Central memory CD8-positive, alpha-beta T cell (primary cell): ENCODE data around the gene ARPC1B.
"Not testable (repeated sequence)": the region's sequence is repeated elsewhere in the genome, so short reads cannot be mapped to it uniquely, and the experiment has no call there.

Experiments used
- ATAC-seq: fragments of 150-1000 bp; cut with Tn5 transposase; replicated peaks from 2 replicates; pipeline ENCODE4 v1.10.0; 2022; ENCODE audit warnings: mild to moderate bottlenecking, moderate FRiP score, moderate number of reproducible peaks; ENCODE audit not compliant: poor library complexity, severe bottlenecking; ENCODE audit errors: extremely low read depth
- DNase-seq, 2 donors: peaks; one replicate each; pipeline ENCODE4 v3.0.0; 2021; ENCODE audit warnings: low spot score in 2 of 2
- H3K27ac Mint-ChIP-seq: one replicate; pipeline ENCODE4 v1.8.0; 2022; ENCODE audit warnings: low read depth, mild to moderate bottlenecking, moderate library complexity, mixed read lengths
- H3K27me3 Mint-ChIP-seq: one replicate; pipeline ENCODE4 v1.8.0; 2022; ENCODE audit warnings: mixed read lengths
- H3K36me3 Mint-ChIP-seq: one replicate; pipeline ENCODE4 v1.8.0; 2022; ENCODE audit warnings: mild to moderate bottlenecking, moderate library complexity, mixed read lengths; ENCODE audit not compliant: insufficient read depth
- H3K4me1 Mint-ChIP-seq: one replicate; pipeline ENCODE4 v1.8.0; 2022; ENCODE audit warnings: mixed read lengths
- H3K4me3 Mint-ChIP-seq: one replicate; pipeline ENCODE4 v1.8.0; 2022; ENCODE audit warnings: mild to moderate bottlenecking, moderate library complexity, mixed read lengths
- H3K9me3 Mint-ChIP-seq: one replicate; pipeline ENCODE4 v1.8.0; 2022; ENCODE audit warnings: mixed read lengths

The ARPC1B gene

GRCh38 chr7:99357701-99358490, 16.6 kb upstream of the ARPC1B start:
- H3K27ac Mint-ChIP-seq: peak overlapping the region; percentile 44

GRCh38 chr7:99358521-99358920, 16.0 kb upstream of the ARPC1B start:
- not testable (repeated sequence) for H3K27me3 Mint-ChIP-seq, H3K4me1 Mint-ChIP-seq, H3K27ac Mint-ChIP-seq, DNase-seq, ATAC-seq, H3K9me3 Mint-ChIP-seq, H3K4me3 Mint-ChIP-seq
- peaks cover 80% of the 10 kb centered on the region for H3K36me3 Mint-ChIP-seq

More at GRCh38 chr7:99357701-99358490, 16.6 kb upstream of the ARPC1B start:
- H3K36me3 Mint-ChIP-seq: peaks cover 77% of the 10 kb centered on the region
- H3K9me3 Mint-ChIP-seq: no peaks in the 10 kb centered on the region
- no peaks in the 10 kb centered on the region for H3K4me1 Mint-ChIP-seq
- no peaks in the 10 kb centered on the region for H3K27me3 Mint-ChIP-seq
- DNase-seq (no peak), ATAC-seq (no peak)
- no peak overlapping the region for H3K4me3 Mint-ChIP-seq

- DNase-seq: no peak
- no peak for ATAC-seq
- H3K9me3 Mint-ChIP-seq: no peaks in the 10 kb centered on the region
- peaks cover 83% of the 10 kb centered on the region for H3K36me3 Mint-ChIP-seq
- H3K27me3 Mint-ChIP-seq: no peaks in the 10 kb centered on the region
- no peak overlapping the region for H3K4me3 Mint-ChIP-seq
- no peaks in the 10 kb centered on the region for H3K4me1 Mint-ChIP-seq
- no peak overlapping the region for H3K27ac Mint-ChIP-seq
Measured at GRCh38 chr7:99359465-99360154, 14.9 kb upstream of the ARPC1B start.

GRCh38 chr7:99362801-99363200, 11.7 kb upstream of the ARPC1B start:
- H3K4me1 Mint-ChIP-seq: no peaks in the 10 kb centered on the region
- no peaks in the 10 kb centered on the region for H3K9me3 Mint-ChIP-seq
- H3K4me3 Mint-ChIP-seq: no peak overlapping the region
- DNase-seq (no peak), ATAC-seq (no peak)
- peaks cover 77% of the 10 kb centered on the region for H3K36me3 Mint-ChIP-seq
- H3K27ac Mint-ChIP-seq: no peak overlapping the region
- no peaks in the 10 kb centered on the region for H3K27me3 Mint-ChIP-seq

- ATAC-seq (no peak), DNase-seq (no peak)
- Mint-ChIP-seq H3K27ac (no peak overlapping the region), H3K9me3 (no peaks in the 10 kb centered on the region), H3K4me1 (no peaks in the 10 kb centered on the region), H3K27me3 (no peaks in the 10 kb centered on the region), H3K4me3 (no peak overlapping the region), H3K36me3 (peaks cover 72% of the 10 kb centered on the region)
Measured at GRCh38 chr7:99363286-99363685, 11.2 kb upstream of the ARPC1B start.

GRCh38 chr7:99365318-99366141, 9.0 kb upstream of the ARPC1B start:
- no peaks in the 10 kb centered on the region for H3K4me1 Mint-ChIP-seq
- ATAC-seq: peak; percentile 62

GRCh38 chr7:99366646-99367045, 7.9 kb upstream of the ARPC1B start:
- H3K27me3 Mint-ChIP-seq: no peaks in the 10 kb centered on the region
- no peaks in the 10 kb centered on the region for H3K9me3 Mint-ChIP-seq
- H3K4me3 Mint-ChIP-seq: no peak overlapping the region
- H3K4me1 Mint-ChIP-seq: no peaks in the 10 kb centered on the region
- H3K36me3 Mint-ChIP-seq: peaks cover 53% of the 10 kb centered on the region
- ATAC-seq: no peak
- DNase-seq: no peak
- peak overlapping the region; percentile 70 for H3K27ac Mint-ChIP-seq

More at GRCh38 chr7:99365318-99366141, 9.0 kb upstream of the ARPC1B start:
- H3K4me3 Mint-ChIP-seq: no peak overlapping the region
- H3K36me3 Mint-ChIP-seq: peaks cover 63% of the 10 kb centered on the region
- H3K9me3 Mint-ChIP-seq: no peaks in the 10 kb centered on the region
- H3K27ac Mint-ChIP-seq: no peak overlapping the region
- DNase-seq: peak in 1 of 2 donors; percentile 47
- H3K27me3 Mint-ChIP-seq: no peaks in the 10 kb centered on the region

- no peak overlapping the region for H3K27ac Mint-ChIP-seq
- ATAC-seq: no peak
- H3K36me3 Mint-ChIP-seq: peaks cover 41% of the 10 kb centered on the region
Measured at GRCh38 chr7:99368750-99369389, 5.7 kb upstream of the ARPC1B start.

GRCh38 chr7:99369767-99370391, 4.7 kb upstream of the ARPC1B start:
- no peak for DNase-seq
- no peak for ATAC-seq
- Mint-ChIP-seq H3K27ac (peak overlapping the region; percentile 46), H3K4me1 (no peaks in the 10 kb centered on the region), H3K4me3 (no peak overlapping the region), H3K9me3 (no peaks in the 10 kb centered on the region), H3K27me3 (no peaks in the 10 kb centered on the region), H3K36me3 (peaks cover 31% of the 10 kb centered on the region)

More at GRCh38 chr7:99368750-99369389, 5.7 kb upstream of the ARPC1B start:
- no peaks in the 10 kb centered on the region for H3K9me3 Mint-ChIP-seq
- no peaks in the 10 kb centered on the region for H3K4me1 Mint-ChIP-seq
- DNase-seq: no peak
- no peaks in the 10 kb centered on the region for H3K27me3 Mint-ChIP-seq
- H3K4me3 Mint-ChIP-seq: no peak overlapping the region

GRCh38 chr7:99371376-99371920, 3.1 kb upstream of the ARPC1B start:
- Mint-ChIP-seq H3K9me3 (no peaks in the 10 kb centered on the region), H3K36me3 (peaks cover 27% of the 10 kb centered on the region), H3K4me3 (no peak overlapping the region), H3K4me1 (no peaks in the 10 kb centered on the region), H3K27ac (no peak overlapping the region), H3K27me3 (no peaks in the 10 kb centered on the region)
- DNase-seq: no peak
- ATAC-seq: no peak

- H3K9me3 Mint-ChIP-seq: no peaks in the 10 kb centered on the region
- peak overlapping the region; percentile 58 for H3K27ac Mint-ChIP-seq
- H3K27me3 Mint-ChIP-seq: no peaks in the 10 kb centered on the region
- ATAC-seq (no peak), DNase-seq (no peak)
- H3K36me3 Mint-ChIP-seq: peaks cover 32% of the 10 kb centered on the region
- H3K4me1 Mint-ChIP-seq: peaks cover 9% of the 10 kb centered on the region
- H3K4me3 Mint-ChIP-seq: peak overlapping the region; percentile 75
Measured at GRCh38 chr7:99372275-99373090, 2.0 kb upstream of the ARPC1B start.
